Tongue (tissue), 2 donors: ENCODE measurements around the gene SIN3A. TPM values are rescaled to one million over a fixed set of nuclear protein-coding genes. Genes with fewer than 3 reads are reported as not detected.
"Not testable (repeated sequence)": the region's sequence is repeated elsewhere in the genome, so short reads cannot be mapped to it uniquely, and the experiment has no call there.

ENCODE experiments used
- DNase-seq: peaks from one replicate; pipeline ENCODE4 v3.0.0-alpha.2; 2015
- total RNA-seq: library from RNA; depleted of rRNA; stranded (reverse); fragments of >200 nt; gene quantifications from one replicate; pipeline ENCODE4 v1.2.3, GENCODE V29; 2014

SIN3A gene
- total RNA-seq, 1 donor from 2014 or later, result 48.2 TPM

DNA sequence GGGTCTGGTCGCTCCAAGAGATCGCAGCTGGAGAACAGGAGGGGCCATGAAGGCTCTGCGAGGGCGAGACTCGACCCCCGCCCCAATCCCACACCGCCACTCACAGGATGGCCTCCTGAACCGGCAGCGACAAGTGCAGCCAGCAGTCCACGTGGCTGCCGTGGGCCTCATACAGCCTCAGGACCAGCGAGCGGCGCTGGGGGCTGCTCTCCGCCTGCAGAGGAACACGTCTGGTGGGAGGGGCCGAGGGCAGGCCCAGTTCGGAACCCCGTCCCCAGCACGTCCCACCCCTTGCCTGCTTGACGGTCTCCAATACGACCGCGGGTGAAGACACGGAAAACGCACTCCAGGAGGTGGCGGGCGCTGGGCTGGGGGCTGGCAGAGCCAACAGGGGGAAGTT, 95.5 kb downstream of the SIN3A start:
- no peak for DNase-seq

DNA sequence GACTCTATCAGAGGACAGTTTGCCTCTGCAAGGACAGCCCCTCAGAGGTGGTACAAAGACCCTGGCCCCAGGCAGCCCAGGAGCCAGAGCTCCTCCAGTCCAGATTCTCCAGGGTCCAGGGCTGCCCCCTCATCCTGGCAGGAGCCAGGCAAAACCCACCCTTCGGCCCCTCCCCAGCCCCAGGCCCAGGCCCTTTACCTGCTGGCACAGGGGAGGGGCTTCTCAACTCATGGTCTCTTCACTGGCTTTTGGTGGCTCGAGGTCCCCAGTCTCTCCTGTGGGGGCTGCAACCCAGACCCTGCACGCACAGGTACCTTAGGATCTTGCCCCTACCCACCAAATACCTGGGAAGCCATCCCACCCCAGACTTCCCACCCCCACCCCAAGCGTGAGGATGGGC, 96.1 kb downstream of the SIN3A start:
- no peak for DNase-seq

DNA sequence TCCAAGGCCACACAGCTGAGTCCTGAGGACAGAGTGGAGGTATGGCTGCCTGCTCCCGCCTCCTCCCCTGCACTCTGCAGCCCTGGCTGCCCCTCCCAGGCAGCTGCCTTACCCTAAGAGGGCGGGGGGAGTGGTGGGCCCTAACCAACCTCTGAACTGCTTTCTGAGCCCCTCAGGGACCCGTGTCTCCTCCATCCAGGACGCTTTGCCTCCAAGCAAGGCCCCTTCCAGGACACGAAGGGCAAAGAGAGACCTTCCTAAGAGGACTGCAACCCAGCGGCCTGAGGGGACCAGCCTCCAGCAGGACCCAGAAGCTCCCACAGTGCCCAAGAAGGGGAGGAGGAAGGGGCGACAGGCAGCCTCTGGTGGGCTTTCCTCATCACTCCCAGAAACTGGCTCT, 97.0 kb downstream of the SIN3A start:
- DNase-seq, result no peak

DNA sequence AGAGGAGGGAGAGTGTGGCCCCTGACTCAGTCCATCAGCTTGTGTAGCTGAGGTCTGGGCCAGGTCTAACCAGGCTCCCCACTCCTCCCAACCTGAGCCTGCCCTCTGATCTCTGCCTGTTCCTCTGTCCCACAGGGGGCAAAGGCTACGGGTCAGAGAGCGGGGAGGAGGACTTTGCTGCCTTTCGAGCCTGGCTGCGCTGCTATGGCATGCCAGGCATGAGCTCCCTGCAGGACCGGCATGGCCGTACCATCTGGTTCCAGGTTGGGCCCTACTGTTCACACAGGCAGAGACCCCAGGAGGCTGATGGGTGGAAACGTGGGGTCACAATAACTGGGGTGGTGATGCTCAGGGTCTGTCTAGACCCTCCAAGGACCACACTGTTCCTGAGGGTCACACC, 97.9 kb downstream of the SIN3A start:
- DNase-seq, result no peak

DNA sequence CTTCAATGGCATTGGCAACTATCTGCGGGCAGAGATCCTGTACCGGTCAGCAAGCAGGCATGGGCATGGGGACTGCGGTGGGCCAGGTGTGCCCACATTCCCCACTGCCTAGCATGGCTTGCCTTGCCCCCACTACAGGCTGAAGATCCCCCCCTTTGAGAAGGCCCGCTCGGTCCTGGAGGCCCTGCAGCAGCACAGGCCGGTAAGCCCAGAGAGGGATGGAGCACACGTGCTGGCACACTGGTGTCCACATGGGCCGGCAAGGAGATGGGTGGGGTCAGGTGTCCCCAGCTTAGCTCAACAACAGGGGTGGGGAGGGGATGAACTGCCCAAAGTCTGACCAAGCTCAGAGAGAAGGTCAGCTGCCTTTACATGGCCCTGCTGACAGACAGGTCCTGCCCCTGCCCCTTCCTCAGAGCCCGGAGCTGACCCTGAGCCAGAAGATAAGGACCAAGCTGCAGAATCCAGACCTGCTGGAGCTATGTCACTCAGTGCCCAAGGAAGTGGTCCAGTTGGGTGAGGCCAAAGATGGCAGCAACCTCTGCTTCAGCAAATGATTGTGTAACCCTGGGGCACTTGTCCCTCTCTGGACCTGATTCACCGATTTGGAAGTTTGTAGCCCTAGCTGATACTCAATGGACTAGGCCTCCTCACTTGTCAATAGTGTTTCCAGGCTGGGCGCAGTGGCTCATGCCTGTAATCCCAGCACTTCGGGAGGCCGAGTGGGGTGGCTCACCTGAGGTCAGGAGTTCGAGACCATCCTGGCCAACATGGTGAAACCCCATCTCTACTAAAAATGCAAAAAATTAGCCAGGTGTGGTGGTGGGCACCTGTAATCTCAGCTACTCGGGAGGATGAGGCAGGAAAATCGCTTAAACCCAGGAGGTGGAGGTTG, 99.1 kb downstream of the SIN3A start:
- DNase-seq, result no peak

DNA sequence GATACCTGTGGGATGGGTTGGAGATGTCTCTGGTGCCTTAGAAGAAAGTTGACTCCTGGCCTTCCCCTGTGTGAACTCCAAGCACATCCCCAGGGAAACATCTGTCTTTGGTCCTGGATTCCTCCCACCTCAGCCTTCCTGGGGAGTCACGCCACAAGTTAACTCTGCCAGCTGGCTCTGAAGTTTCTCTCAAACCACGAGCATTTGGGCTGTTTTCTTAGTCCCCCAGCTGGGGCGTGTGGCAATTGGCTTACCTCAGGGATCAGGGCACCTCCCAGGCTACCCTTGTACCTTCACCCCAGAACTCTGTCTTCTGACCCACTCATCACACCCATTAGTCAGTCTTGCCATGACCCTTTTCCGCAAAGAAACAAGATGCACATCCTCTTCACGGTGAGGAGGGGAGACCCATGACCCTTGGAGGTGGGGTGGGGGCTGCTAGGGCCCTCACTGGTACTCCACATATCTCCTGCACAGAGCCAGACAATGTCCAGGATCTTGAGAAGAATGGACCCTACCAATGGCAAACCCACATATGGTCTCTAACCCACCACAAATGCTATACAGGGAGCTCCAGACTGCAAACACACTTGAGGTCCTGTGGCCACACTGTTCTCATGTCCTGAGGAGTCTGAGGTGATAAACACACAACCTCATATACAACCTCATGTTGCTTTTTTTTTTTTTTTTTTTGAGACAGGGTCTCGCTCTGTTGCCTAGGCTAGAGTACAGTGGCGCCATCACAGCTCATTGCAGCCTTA, 100.7 kb downstream of the SIN3A start:
- no peak for DNase-seq

DNA sequence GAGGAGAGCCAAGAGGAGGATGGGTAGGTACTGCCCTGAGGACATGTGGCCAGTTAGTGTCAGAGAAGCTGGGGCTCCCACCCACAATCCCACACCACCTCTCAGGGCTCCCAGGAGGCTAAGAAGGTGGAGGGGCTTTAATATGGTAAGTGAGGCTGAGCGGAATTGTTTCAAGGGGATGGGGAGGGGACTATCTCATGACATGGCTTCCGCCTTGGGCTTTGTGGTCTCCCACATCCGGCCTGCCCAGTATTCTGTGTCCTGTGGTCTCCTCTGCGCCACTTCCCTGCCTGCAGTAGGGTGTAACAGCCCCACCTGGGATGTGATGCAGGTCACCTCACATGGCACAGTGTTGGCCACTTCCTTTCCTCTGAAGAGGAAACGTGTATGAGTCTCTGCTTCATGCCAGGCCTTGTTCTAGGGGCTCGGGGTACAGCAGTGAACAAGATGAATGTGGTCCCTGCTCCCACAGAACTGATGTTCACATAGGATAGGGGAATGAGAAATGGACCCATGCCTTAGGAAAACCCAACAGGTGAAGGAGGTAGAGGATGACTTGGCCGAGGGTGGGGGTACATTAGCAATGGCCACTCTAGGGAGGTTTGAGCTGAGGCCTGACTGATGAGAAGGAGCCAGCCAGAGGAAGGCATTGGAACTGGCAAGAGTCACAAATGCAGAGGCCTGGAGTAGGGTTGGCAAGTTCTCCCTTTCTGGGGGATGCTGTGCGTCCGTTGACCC, 101.5 kb downstream of the SIN3A start:
- DNase-seq, result no peak

DNA sequence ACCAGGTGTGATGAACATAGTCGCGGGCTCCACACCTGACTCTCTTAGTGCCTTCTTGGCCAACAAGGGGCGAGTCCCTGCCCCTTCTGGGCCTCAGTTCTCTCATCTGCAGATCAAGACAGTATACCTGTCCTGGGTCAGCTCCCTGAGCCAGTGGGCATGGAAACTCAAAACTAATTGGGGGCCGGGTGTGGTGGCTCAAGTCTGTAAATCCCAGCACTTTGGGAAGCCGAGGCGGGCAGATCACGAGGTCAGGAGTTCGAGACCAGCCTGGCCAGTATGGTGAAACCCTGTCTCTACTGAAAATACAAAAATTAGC, 102.2 kb downstream of the SIN3A start:
- DNase-seq, result not testable (repeated sequence)

DNA sequence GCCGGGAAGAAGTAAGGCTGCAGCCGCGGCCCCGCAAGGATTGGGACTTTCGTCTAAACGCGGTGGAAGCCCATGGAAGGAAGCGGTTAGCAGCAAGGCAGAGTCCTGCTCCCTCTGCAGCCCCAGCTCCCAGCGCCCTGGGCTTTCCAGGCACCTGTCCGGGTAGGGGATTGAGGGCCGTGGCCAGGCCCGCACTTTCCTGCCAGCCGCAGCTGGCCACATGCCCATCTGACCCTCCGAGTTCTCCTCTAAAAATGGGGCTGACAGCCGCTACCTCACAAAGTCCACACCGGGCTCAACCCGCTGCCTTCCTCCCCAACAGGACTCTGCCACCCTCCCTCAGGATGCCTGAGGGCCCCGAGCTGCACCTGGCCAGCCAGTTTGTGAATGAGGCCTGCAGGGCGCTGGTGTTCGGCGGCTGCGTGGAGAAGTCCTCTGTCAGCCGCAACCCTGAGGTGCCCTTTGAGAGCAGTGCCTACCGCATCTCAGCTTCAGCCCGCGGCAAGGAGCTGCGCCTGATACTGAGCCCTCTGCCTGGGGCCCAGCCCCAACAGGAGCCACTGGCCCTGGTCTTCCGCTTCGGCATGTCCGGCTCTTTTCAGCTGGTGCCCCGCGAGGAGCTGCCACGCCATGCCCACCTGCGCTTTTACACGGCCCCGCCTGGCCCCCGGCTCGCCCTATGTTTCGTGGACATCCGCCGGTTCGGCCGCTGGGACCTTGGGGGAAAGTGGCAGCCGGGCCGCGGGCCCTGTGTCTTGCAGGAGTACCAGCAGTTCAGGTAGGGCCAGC, 102.7 kb downstream of the SIN3A start:
- peak; percentile 16 for DNase-seq

DNA sequence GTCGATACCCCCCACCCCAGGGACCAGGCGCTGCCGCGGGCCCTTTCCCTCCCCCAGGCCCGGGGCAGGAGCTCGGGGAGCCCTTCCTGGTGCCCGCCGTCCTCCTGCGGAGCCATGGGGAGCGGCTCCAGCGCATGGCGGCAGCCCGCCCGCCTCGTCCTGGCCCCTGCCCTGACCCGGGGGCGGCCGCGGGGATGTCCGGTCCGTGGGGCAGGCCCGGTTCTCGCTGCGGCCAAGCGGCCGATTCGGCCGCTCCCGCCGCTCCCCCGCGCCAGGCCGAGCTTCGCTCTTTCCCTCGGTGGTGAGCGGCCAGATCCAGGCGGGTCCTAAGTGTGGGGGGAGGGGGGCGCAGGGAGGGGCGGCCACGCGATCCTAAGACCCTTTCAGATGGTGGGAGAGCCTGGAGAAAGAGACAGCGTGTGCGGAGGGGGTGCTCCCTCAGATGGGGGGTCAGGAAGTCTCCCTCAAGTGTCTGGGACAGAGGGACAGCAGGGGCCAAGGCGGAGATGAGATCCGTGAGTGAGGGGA, 103.4 kb downstream of the SIN3A start:
- DNase-seq, result no peak

DNA sequence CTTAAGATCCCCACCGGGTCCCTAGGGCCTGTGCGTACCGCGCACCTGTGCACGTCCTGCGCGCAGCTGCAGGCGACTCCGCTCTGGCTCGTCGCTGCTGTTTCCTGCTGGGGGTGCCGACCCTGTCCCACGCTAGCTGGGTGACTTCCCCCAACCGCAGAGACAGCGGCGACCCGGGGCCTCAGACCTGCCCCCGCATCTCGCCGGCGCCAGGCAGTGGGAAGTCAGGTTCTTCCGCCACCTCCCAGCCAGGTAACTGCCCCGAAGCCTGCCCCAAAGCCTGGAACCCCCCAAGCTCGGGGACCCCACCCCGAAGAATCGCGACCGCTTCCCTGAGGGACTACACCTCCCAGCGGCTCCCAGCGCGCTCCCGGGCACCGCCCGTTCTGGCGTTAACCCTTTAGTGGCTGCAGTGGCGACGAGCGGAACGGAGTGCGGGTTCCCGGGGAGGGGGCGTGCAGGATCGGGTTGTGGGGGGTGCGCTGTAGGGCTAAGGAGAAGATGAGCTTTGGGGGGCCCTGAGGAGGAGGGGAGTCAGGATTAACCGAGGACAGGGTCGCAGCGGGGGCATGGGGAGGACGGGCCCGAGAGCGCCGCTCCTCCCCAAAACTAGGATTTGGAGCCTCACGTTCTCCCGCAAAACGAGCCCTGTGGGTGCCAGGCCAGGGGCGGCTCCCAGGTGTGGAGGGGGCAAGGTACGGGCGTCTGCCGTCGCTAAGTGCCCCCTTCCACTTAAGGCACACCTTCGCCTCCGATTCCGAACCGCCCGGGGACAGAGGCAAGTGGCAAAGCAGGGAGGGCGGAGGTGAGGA, 104.1 kb downstream of the SIN3A start:
- peak; percentile 48 for DNase-seq

DNA sequence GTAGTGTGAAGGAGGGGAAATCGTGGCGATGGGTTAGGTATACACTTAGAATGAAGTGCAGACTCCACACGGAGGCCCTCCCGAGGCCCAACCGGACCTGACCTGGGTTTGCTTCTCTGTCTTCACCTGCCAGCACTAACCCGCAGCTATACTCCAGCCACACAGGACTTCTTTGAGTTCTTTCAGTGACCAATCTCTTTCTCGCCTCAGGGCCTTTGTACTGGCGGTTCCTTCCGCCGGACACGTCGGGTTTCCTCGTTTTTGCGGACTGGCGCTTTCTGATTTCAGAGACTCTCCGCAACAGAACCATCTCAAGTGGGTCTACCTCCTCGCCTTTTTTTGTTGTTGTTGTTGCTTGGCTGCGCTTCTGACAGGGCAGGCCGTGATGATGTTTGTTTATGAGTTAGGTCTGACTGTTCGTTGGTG, 104.7 kb downstream of the SIN3A start, which contains the start of gene NEIL1:
TSS of gene NEIL1 (plus strand) at position 244 of the 426 bp plus-strand sequence. CDS start 1,867 bp downstream, outside the sequence.
- no peak for DNase-seq

DNA sequence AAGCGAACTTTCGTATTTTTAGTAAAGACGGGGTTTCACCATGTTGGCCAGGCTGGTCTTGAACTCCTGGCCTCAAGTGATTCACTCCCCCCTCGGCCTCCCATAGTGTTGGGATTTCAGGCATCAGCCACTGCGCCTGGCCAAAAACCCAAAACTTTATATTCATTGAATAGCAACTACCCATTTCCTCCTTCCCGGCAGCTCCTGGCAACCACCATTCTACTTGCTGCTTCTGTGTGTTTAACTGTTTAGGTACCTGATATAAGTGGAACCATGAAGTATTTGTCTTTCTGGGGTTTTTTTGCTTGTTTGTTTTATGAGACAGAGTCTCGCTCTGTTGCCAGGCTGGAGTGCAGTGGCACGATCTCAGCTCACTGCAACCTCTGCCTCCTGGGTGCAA, 107.5 kb downstream of the SIN3A start:
- DNase-seq, result not testable (repeated sequence)

DNA sequence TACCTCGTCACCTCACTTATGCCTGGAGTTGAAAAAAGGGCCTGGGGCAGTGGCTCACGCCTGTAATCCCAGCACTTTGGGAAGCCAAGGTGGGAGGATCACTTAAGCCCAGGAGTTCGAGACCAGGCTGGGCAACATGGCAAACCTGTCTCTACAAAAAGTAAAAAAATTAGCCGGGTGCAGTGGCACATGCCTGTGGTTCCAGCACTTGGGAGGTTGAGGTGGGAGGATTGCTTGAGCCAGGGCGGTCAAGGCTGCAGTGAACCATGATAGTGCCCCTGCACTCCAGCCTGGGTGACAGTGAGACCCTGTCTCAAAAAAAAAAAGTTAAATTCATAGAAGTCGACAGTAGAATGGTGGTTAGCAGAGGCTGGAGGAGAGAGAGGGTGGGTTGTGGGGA, 109.3 kb downstream of the SIN3A start:
- no peak for DNase-seq

DNA sequence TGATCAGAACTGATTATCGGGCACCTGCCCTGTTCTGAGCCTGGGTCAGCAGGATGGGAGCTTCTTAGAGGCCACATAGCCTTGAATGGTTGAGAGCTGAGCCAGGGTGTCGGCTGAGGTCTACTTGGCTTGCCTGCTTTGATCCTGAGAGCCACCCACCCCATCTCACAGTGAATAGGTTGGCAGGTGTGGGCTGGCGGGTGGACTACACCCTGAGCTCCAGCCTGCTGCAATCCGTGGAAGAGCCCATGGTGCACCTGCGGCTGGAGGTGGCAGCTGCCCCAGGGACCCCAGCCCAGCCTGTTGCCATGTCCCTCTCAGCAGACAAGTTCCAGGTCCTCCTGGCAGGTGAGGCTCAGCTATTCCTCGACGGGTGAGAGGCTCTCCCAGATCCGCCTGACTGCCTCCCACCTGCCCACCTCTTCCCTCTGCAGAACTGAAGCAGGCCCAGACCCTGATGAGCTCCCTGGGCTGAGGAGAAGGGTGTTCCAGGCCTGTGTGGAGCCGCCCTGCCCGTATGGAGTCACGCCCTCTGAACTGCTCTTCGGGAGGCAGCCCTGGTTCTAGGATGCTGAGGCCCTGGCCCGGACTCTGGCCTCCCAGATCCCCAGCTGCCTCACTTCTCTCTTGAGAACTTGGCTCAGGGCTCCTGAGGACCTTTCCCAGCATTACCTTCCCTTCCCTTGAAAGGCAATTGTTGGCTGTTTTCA, 111.8 kb downstream of the SIN3A start:
- no peak for DNase-seq

DNA sequence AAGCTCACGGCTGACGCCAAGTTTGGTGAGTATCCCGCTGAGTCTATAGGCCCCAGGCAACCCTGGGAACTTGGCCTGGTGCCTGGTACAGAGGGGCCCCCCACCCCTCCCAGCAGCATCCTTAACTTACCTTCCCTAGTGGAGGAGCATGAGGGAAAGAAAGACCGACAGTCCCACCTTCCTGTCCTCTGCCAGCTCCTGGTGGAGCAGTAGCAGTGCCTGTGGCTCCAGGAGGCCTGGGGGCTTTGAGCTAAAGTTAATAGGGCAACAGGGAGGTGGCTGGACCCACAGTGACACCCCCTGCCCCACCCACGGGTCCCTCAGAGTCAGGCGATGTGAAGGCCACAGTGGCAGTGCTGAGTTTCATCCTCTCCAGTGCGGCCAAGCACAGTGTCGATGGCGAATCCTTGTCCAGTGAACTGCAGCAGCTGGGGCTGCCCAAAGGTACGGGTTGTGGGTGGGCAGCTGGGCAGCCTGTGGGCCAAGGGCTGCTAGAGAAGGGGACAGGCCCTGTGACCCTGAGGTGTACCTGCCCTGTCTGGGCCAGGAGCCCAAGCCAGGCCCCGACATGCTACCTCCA, 112.7 kb downstream of the SIN3A start:
- DNase-seq, result no peak

DNA sequence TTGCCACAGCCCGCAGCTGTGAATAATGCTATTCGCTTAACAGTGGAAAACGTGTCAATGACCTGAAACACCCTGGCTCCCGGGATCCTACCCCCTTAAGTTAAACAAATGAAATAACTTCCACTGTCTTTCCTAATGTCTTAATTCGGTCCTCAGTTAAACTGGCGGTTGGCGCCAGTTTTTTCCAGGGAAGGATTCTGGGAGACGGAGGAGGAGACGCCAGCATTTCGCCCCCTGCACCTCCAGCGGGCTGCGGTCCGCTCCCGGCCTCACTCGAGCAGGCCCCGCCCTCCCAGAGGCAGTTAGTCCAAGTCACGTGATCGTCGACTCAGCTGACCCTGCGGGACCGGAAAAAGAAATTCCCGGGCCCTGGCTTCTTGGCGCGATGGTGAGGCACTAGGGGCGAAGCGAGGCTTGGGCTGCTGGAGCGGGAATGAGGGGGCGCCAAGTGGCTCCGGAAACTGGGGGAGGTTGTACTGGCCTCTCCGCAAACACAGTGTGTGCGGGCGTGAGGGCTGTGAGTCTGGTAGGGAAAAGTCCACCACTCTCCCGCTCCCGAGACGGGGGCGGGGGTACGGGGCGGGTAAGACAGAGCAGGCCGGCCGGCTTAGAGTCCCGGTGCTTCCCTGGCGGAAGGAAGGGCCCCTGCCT, 115.7 kb downstream of the SIN3A start, which contains the start of gene COMMD4:
TSS of gene COMMD4 (plus strand) at position 359 of the 651 bp plus-strand sequence. CDS start at position 386, 27 bp downstream.
- peak; percentile 98 for DNase-seq

DNA sequence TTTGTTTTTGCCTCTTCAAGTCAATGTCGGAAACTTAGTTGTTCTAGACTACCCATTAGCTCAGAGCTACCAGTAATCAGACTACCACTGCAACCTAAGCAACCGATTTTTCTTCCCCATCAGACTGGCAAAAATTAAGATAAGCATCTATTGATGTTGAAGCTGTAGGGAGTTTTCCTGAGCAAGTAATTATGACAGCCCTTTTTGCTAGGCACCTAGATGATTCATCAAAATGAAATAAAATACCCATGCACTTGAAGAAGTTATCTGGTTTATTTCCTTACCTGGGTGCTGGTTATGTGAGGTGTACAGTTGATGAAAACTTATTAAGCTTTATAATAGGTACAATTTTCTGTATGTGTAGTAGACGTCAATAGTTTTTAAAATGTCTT, 116.2 kb downstream of the SIN3A start:
- DNase-seq, result no peak
